Stimulated activated naive CD8-positive, alpha-beta T cell treated with anti-CD3 and anti-CD28 coated beads, Interleukin-15, amount 100 ng/mL, for 72 hours (primary cell): ENCODE results near the gene CYLC2.

Experiments
- ATAC-seq: fragments of 150-1000 bp; cut with Tn5 transposase; 2 replicates; pipeline ENCODE4 v1.10.0; 2021; ENCODE audit warnings: mild to moderate bottlenecking, moderate library complexity
- DNase-seq, 2 donors: peaks; one replicate each; pipeline ENCODE4 v3.0.0; 2021 to 2022
- H3K27ac Mint-ChIP-seq, 2 donors: one replicate each; pipeline ENCODE4 v1.8.0; 2022; ENCODE audit warnings: mild to moderate bottlenecking in 2 of 2, mixed read lengths in 2 of 2, moderate library complexity in 2 of 2
- H3K27me3 Mint-ChIP-seq: one replicate; pipeline ENCODE4 v1.8.0; 2022; ENCODE audit warnings: mixed read lengths
- H3K4me1 Mint-ChIP-seq: one replicate; pipeline ENCODE4 v1.8.0; 2022; ENCODE audit warnings: mild to moderate bottlenecking, mixed read lengths
- H3K4me3 Mint-ChIP-seq, 2 donors: one replicate each; pipeline ENCODE4 v1.8.0; 2022; ENCODE audit warnings: mild to moderate bottlenecking in 2 of 2, mixed read lengths in 2 of 2, moderate library complexity in 1 of 2
- H3K9me3 Mint-ChIP-seq, 2 donors: one replicate each; pipeline ENCODE4 v1.8.0; 2022; ENCODE audit warnings: mixed read lengths in 2 of 2

Gene CYLC2, protein sequence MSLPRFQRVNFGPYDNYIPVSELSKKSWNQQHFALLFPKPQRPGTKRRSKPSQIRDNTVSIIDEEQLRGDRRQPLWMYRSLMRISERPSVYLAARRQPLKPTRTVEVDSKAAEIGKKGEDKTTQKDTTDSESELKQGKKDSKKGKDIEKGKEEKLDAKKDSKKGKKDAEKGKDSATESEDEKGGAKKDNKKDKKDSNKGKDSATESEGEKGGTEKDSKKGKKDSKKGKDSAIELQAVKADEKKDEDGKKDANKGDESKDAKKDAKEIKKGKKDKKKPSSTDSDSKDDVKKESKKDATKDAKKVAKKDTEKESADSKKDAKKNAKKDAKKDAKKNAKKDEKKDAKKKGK

DNA sequence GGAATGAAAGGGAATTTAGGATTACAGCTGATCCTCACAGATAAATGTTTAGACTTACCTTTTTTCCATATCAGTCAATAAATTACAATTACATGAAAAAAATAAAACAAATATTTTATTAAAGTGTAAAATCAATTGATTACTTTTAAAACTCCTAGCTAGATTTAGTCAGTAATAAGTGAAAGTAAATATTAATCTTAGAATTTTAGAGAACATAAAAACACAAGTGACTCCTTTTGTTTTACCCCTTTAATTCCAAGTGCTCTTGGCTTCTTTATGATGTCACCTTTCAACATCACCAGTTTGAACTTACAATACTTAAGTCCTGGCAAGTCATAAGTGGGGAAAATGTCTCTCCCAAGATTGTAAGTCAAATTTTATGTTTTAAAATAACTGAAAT lies at the start of gene CYLC2:
CYLC2 (plus strand) TSS at position 301 of the 400 bp plus-strand sequence; CDS start at position 349, 48 bp downstream.
- no peaks in the 10 kb centered on the region for H3K9me3 Mint-ChIP-seq
- H3K4me1 Mint-ChIP-seq = no peaks in the 10 kb centered on the region
- H3K27me3 Mint-ChIP-seq = no peaks in the 10 kb centered on the region
- H3K27ac Mint-ChIP-seq = no peak within 1 kb of the TSS
- no peak for ATAC-seq
- no peak for DNase-seq
- H3K4me3 Mint-ChIP-seq = no peak within 1 kb of the TSS

DNA sequence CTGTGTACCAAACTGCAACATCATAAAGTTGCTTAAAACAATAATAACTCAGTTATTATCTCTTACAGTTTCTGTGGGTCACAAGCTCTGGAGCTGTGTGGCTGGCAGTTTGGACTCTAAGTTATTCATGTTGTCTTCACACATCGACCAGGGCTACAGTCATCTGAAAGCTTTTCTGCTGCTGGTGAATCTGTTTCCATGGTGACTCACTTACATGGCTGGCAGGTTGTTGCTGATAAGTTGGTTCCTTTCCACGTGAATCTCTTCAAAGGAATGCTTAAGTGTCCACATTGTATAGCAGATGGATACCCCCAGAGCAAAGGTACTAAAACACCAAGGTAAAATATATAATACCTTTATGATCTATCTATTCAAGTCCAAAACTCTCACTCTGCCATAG lies 44.8 kb upstream of the CYLC2 start:
- no peaks in the 10 kb centered on the region for H3K27me3 Mint-ChIP-seq
- no peaks in the 10 kb centered on the region for H3K4me1 Mint-ChIP-seq
- peaks cover 0 to 8% of the 10 kb centered on the region in 2 donors for H3K9me3 Mint-ChIP-seq
- H3K27ac Mint-ChIP-seq = no peak overlapping the region
- DNase-seq (no peak), ATAC-seq (no peak)
- no peak overlapping the region for H3K4me3 Mint-ChIP-seq

GRCh38 chr9:102966999-102967398 lies 28.1 kb upstream of the CYLC2 start:
- ATAC-seq (no peak), DNase-seq (no peak)
- H3K27ac Mint-ChIP-seq = no peak overlapping the region
- H3K4me1 Mint-ChIP-seq = no peaks in the 10 kb centered on the region
- H3K9me3 Mint-ChIP-seq = peaks cover 22 to 34% of the 10 kb centered on the region in 2 donors
- H3K4me3 Mint-ChIP-seq = no peak overlapping the region
- no peaks in the 10 kb centered on the region for H3K27me3 Mint-ChIP-seq

- no peak overlapping the region for H3K27ac Mint-ChIP-seq
- no peak for ATAC-seq
- peaks cover 24 to 37% of the 10 kb centered on the region in 2 donors for H3K9me3 Mint-ChIP-seq
- H3K4me1 Mint-ChIP-seq = no peaks in the 10 kb centered on the region
- H3K4me3 Mint-ChIP-seq = no peak overlapping the region
- no peaks in the 10 kb centered on the region for H3K27me3 Mint-ChIP-seq
- no peak for DNase-seq
Measured at GRCh38 chr9:102967979-102968378, 27.2 kb upstream of the CYLC2 start.

DNA sequence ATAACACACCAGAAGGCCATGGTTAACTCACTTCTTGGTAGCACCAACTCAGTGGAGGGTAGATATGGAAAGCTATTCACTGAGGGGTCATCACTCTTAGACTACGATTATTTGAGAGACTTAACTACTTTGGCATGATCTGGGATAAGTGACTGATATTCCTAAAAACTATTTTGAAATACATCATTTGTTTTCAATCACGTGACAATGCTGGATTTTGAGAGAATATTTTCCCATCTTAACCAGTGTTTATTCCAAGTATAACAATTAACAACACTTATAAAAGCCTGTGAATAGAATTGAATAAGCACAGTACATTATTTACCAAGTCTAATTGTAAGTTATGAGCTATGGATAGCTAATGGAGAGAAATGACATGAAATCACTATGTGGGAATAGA lies 22.4 kb upstream of the CYLC2 start:
- no peaks in the 10 kb centered on the region for H3K4me1 Mint-ChIP-seq
- ATAC-seq = no peak
- no peak overlapping the region for H3K4me3 Mint-ChIP-seq
- peaks cover 39 to 56% of the 10 kb centered on the region in 2 donors for H3K9me3 Mint-ChIP-seq
- H3K27me3 Mint-ChIP-seq = no peaks in the 10 kb centered on the region
- DNase-seq = no peak
- H3K27ac Mint-ChIP-seq = no peak overlapping the region

DNA sequence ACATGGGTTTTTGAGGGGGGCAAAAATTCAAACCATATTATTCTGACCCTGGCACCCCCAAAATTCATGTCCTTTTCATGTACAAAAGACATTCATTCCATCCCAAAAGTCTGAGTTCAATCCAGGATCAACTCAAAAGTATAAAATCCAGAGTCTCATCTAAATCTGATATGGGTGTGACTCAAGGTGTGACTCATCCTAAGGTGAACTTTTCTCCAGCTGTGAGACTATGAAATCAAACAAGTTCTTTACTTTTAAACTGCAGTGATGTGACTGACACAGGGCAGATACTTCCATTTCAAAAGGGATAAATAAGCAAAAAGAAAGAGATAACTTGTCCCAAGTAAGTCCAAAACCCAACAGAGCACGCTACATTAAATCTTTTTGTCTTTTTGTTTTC lies 20.6 kb upstream of the CYLC2 start:
- Mint-ChIP-seq H3K27ac (no peak overlapping the region), H3K27me3 (no peaks in the 10 kb centered on the region), H3K4me3 (no peak overlapping the region), H3K4me1 (no peaks in the 10 kb centered on the region), H3K9me3 (peaks cover 30 to 41% of the 10 kb centered on the region in 2 donors)
- no peak for DNase-seq
- no peak for ATAC-seq

- no peak overlapping the region for H3K27ac Mint-ChIP-seq
- H3K4me3 Mint-ChIP-seq = no peak overlapping the region
- no peak for ATAC-seq
- H3K27me3 Mint-ChIP-seq = no peaks in the 10 kb centered on the region
- no peaks in the 10 kb centered on the region for H3K4me1 Mint-ChIP-seq
- DNase-seq = no peak
- H3K9me3 Mint-ChIP-seq = peaks cover 28 to 39% of the 10 kb centered on the region in 2 donors
Measured at GRCh38 chr9:102975251-102975650, 19.9 kb upstream of the CYLC2 start.

- no peaks in the 10 kb centered on the region for H3K27me3 Mint-ChIP-seq
- no peak for DNase-seq
- no peak for ATAC-seq
- no peaks in the 10 kb centered on the region for H3K4me1 Mint-ChIP-seq
- H3K9me3 Mint-ChIP-seq = no peaks in the 10 kb centered on the region
- no peak overlapping the region for H3K27ac Mint-ChIP-seq
- no peak overlapping the region for H3K4me3 Mint-ChIP-seq
Measured at GRCh38 chr9:102985162-102985895, 9.8 kb upstream of the CYLC2 start.

GRCh38 chr9:102986425-102986824 lies 8.7 kb upstream of the CYLC2 start:
- Mint-ChIP-seq H3K4me1 (no peaks in the 10 kb centered on the region), H3K9me3 (no peaks in the 10 kb centered on the region), H3K27me3 (no peaks in the 10 kb centered on the region), H3K4me3 (no peak overlapping the region), H3K27ac (no peak overlapping the region)
- DNase-seq (no peak), ATAC-seq (no peak)

GRCh38 chr9:103003689-103004088 lies 8.6 kb downstream of the CYLC2 start:
- Mint-ChIP-seq H3K27ac (no peak overlapping the region), H3K27me3 (no peaks in the 10 kb centered on the region), H3K4me1 (no peaks in the 10 kb centered on the region), H3K4me3 (no peak overlapping the region), H3K9me3 (peaks cover 10 to 11% of the 10 kb centered on the region in 2 donors)
- ATAC-seq (no peak), DNase-seq (no peak)

- no peaks in the 10 kb centered on the region for H3K27me3 Mint-ChIP-seq
Measured at GRCh38 chr9:103014242-103014641, 19.1 kb downstream of the CYLC2 start.

DNA sequence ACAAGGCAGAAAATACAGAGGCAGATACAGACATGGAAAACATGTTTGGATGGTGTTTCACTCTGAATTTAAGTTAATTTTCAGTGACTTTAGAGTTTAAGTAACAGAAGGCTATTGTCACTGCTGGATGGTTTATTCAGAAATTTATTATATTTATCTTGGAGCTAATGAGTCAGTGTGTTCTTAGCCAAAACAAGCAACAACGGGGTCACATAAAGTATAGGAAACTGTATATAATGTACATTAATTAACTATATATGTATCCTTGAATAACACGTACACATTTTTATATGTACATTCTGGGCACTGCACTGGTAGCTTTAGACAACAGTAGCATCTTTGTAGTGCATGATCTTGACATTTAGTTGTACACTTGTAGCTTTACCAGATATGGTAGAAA lies 30.7 kb downstream of the CYLC2 start:
- Mint-ChIP-seq H3K27me3 (no peaks in the 10 kb centered on the region), H3K27ac (no peak overlapping the region), H3K4me1 (no peaks in the 10 kb centered on the region), H3K9me3 (peaks cover 7 to 24% of the 10 kb centered on the region in 2 donors), H3K4me3 (no peak overlapping the region)
- ATAC-seq (no peak), DNase-seq (no peak)

More at GRCh38 chr9:103014242-103014641, 19.1 kb downstream of the CYLC2 start:
- Mint-ChIP-seq H3K27ac (no peak overlapping the region), H3K4me1 (no peaks in the 10 kb centered on the region), H3K9me3 (no peaks in the 10 kb centered on the region), H3K4me3 (no peak overlapping the region)
- no peak for ATAC-seq
- no peak for DNase-seq

GRCh38 chr9:103037508-103038477 lies 42.7 kb downstream of the CYLC2 start:
- ATAC-seq (no peak), DNase-seq (no peak)
- Mint-ChIP-seq H3K27ac (no peak overlapping the region), H3K27me3 (no peaks in the 10 kb centered on the region), H3K4me3 (no peak overlapping the region), H3K9me3 (peaks cover 7 to 10% of the 10 kb centered on the region in 2 donors), H3K4me1 (no peaks in the 10 kb centered on the region)

DNA sequence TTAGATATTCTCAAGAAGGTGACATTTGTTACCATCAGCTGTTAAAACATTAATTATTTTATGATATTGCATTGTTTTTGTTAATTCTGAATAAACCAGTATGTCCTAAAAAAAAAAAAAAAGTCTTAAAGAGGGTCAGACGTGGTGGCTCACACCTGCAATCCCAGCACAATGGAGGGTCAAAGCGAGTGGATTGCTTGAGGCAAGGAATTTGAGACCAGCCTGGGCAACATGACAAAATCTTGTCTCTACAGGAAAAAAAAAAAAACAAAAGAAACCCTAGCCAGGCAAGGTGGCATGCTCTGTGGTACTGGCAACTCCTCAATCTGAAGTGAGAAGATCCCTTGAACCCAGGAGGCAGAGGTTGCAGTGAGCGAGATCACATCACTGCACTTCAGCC lies 46.8 kb downstream of the CYLC2 start:
- H3K27ac Mint-ChIP-seq = no peak overlapping the region
- H3K4me1 Mint-ChIP-seq = no peaks in the 10 kb centered on the region

More for the DNA sequence above, 46.8 kb downstream of the CYLC2 start:
- Mint-ChIP-seq H3K9me3 (peaks cover 7 to 10% of the 10 kb centered on the region in 2 donors), H3K27me3 (no peaks in the 10 kb centered on the region), H3K4me3 (no peak overlapping the region)
- ATAC-seq = no peak
- DNase-seq = no peak
